D721Med (cell line): ENCODE data around the gene YJU2.
"Not testable (repeated sequence)": the region's sequence is repeated elsewhere in the genome, so short reads cannot be mapped to it uniquely, and the experiment has no call there.

ENCODE experiments used
- DNase-seq: peaks from one replicate; pipeline ENCODE4 v3.0.0; 2011; ENCODE audit warnings: low spot score; ENCODE audit not compliant: insufficient read length
- FAIRE-seq: peaks from 2 replicates; lab custom pipeline; 2011; peaks lifted over from hg19 to GRCh38; lab: Jason Lieb, UNC
- TF ChIP-seq, protein P1 (sequence below): IDR thresholded peaks from 2 replicates; pipeline ENCODE4 v1.5.1; 2012; ENCODE audit warnings: mild to moderate bottlenecking, control low read depth; ENCODE audit not compliant: insufficient read depth; ENCODE audit errors: missing control alignments

The YJU2 gene

DNA sequence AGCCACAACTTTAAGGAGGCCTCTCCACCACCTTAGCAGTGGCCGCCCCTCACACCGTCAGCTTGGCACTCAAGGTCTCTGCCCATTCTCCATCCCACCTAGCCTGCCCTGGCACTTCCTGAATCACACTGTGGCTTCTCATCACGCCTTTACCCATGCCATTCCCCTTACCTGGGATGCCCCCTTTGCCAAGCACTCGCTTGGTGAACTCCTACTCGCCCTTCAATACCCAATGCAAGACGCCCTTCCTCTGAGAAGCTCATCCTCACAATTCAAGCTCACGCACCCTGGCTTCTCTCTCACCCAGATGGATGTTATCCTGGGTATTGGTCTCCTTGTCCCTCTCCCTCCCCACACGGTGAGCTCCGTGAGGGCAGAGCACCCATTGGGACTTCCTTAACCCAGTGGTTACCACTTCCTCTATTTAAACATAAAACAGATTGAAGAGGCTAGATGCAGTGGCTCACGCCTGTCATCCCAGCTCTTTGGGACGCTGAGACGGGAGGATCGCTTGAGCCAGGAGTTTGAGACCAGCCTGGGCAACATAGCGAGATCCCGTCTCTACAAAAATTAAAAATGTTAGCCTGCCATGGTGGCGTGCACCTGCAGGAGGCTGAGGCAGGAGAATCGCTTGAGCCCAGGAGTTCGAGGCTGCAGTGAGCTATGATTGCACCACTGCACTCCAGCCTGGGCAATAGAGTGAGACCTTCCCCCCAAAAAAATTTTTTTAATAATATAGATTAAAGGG is 19.5 kb downstream of the YJU2 start:
- no peak for FAIRE-seq
- TF ChIP-seq, protein P1, sequence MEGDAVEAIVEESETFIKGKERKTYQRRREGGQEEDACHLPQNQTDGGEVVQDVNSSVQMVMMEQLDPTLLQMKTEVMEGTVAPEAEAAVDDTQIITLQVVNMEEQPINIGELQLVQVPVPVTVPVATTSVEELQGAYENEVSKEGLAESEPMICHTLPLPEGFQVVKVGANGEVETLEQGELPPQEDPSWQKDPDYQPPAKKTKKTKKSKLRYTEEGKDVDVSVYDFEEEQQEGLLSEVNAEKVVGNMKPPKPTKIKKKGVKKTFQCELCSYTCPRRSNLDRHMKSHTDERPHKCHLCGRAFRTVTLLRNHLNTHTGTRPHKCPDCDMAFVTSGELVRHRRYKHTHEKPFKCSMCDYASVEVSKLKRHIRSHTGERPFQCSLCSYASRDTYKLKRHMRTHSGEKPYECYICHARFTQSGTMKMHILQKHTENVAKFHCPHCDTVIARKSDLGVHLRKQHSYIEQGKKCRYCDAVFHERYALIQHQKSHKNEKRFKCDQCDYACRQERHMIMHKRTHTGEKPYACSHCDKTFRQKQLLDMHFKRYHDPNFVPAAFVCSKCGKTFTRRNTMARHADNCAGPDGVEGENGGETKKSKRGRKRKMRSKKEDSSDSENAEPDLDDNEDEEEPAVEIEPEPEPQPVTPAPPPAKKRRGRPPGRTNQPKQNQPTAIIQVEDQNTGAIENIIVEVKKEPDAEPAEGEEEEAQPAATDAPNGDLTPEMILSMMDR, result no peak
- DNase-seq, result peak; percentile 3

DNA sequence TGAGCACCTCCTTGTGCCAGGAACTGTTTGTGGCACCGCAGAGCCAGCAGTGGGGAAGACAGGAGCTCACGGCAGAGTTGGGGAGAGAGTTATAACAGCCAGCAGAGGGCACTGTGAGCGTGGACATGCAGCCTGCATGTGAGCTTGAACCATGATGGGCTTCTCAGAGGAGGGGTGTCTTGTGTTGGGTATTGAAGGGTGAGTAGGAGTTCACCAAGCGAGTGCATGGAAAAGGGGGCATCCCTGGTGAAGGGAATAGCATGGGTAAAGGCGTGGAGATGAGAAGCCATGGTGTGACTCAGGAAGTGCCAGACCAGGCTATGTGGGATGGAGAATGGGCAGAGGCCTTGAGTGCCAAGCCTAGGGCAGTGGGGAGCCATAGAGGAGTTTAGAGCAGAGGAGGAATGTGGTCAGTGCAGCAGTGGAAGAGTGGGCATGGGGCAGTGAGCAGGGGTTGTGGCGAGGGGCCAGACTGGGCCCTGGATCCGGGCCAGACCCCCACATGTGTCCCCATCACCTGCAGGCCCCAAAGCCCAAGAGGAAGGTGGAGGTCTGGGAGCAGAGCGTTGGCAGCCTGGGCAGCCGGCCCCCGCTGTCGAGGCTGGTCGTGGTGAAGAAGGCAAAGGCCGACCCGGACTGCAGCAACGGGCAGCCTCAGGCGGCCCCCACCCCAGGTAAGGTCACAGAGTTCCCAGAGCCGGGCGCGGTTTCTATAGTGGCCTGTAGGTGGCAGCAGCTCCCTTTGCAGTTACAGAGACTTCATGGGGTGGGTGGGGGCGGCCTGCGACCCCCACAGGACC is 20.4 kb downstream of the YJU2 start:
- TF ChIP-seq, protein P1, result peak; percentile 66
- DNase-seq, result peak; percentile 81
- FAIRE-seq, result no peak

DNA sequence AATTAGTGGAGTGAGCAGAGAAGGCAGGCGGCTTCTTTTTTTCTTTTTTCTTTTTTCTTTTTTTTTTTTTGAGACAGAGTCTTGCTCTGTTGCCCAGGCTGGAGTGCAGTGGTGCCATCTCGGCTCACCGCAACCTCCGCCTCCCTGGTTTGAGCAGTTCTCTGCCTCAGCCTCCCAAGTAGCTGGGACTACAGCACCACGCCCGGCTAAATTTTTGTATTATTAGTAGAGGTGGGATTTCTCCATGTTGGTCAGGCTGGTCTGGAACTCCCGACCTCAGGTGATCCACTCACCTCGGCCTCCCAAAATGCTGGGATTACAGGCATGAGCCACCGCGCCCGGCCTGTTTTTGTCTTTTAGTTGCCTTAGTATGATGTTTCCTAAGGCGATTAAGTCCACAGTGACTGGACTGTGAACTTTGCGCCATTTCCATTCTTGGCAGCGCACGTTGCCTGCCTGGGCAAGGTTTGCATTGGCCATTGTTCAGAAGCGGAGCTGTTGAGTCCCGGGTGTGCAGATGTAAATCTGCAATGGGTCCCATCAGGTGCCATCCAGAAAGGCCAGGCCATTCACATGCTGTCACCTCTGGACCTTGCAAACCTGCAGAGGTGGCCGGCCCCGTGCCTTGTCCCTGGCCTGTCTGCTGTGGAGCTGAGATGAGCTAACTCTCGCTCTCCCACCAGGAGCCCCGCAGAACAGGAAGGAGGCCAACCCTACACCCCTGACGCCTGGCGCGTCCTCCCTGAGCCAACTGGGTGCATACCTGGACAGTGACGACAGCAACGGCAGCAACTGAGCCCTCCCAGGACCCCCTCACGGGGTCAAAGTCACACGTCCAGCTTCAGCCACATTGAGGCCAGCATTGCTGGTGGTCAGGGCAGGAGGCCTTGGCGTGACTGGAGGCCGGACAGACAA is 21.3 kb downstream of the YJU2 start:
- TF ChIP-seq, protein P1, result no peak
- no peak for DNase-seq
- no peak for FAIRE-seq

DNA sequence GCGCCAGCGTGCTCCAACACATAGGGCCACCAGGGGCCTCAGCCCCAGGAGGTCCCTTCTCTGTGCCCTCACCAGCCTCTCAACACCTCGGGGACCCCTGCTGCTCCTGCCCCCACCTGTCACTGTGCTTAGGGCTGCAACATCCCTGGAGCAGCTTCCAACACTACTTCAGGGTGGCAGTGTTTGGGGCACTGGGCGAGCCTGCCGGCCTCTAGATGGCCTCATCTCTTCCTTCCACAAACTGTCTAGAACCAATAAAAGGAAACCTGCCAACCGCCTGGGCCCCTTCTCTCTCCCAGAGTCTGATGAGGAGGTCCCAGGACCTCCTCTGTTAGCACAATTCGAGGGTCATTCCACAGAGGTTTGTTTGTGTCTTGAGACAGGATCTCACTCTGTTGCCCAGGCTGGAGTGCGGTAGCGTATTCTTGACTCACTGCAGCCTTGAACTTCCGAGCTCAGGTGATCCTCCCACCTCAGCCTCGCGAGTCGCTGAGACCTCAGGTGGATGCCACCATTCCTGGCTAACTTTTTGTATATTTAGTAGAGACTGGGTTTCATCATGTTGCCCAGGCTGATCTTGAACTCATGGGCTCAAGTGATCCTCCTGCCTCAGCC is 22.0 kb downstream of the YJU2 start:
- DNase-seq, result no peak
- FAIRE-seq, result no peak
- TF ChIP-seq, protein P1, result no peak

DNA sequence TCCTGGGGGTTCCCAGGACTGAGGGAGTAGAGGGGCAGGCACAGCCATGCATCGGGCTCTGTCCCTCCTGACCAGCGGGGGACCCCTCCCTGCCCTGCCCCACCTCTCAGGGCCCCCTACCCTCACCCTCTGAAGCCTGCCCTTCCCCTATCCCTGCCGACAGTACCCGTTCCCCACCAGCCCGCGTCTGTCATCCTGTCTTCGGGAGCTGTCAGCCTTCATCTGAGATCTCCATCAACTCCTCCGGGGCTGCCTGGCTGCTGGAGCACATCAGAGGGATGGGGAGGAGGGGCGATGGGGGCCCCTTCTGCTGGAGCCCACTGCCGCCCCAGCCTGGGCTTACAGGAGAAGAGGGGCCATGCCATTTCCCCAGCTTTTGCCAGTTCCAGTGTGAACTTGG is 26.0 kb downstream of the YJU2 start:
- FAIRE-seq, result no peak
- DNase-seq, result no peak
- TF ChIP-seq, protein P1, result no peak

DNA sequence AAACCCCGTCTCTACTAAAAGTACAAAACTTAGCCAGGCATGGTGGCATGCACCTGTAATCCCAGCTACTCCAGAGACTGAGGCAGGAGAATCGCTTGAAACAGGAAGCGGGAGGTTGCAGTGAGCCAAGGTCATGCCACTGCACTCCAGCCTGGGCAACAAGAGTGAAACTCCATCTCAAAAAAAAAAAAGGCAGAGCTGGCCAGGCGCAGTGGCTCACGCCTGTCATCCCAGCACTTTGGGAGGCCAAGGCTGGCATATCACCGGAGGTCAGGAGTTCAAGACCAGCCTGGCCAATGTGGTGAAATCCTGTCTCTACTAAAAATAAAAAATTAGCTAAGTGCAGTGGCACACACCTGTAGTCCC is 27.4 kb downstream of the YJU2 start:
- not testable (repeated sequence) for DNase-seq, FAIRE-seq
